GM23248 (cell line): ENCODE data around the gene SCMH1. TPM values are rescaled to one million over a fixed set of nuclear protein-coding genes. Genes with fewer than 3 reads are reported as not detected.
A peak's percentile ranks its signal among the peaks of the same experiment; 100 is the strongest.

Source experiments
- DNase-seq: peaks from one replicate; pipeline ENCODE4 v3.0.0-alpha.2; 2015
- H2AFZ ChIP-seq: fragments of 200-600 bp; sonication (generic); 2 replicates; pipeline ENCODE4 v1.6.1; 2016; ENCODE audit warnings: antibody characterized with exemption
- H3F3A ChIP-seq: fragments of 200-600 bp; sonication (generic); 2 replicates; pipeline ENCODE4 v1.6.1; 2016; ENCODE audit warnings: mild to moderate bottlenecking, antibody characterized with exemption, mixed run types; ENCODE audit not compliant: insufficient read depth
- H3K27ac ChIP-seq: fragments of 200-600 bp; sonication (generic); 2 replicates; pipeline ENCODE4 v1.5.1; 2016; ENCODE audit warnings: mild to moderate bottlenecking
- H3K27me3 ChIP-seq: fragments of 200-600 bp; sonication (generic); replicated peaks from 2 replicates; pipeline ENCODE4 v1.6.1; 2016; ENCODE audit warnings: mild to moderate bottlenecking; ENCODE audit not compliant: insufficient read depth
- H3K36me3 ChIP-seq: fragments of 200-600 bp; sonication (generic); 2 replicates; pipeline ENCODE4 v1.6.1; 2016; ENCODE audit warnings: low read depth, mild to moderate bottlenecking
- H3K4me1 ChIP-seq: fragments of 200-600 bp; sonication (generic); 2 replicates; pipeline ENCODE4 v1.6.1; 2016; ENCODE audit warnings: mild to moderate bottlenecking; ENCODE audit not compliant: insufficient read depth
- H3K4me2 ChIP-seq: fragments of 200-600 bp; sonication (generic); one replicate; pipeline ENCODE4 v1.6.1; 2016; ENCODE audit warnings: mild to moderate bottlenecking; ENCODE audit not compliant: unreplicated experiment
- H3K4me3 ChIP-seq: fragments of 200-600 bp; sonication (generic); 2 replicates; pipeline ENCODE4 v1.5.1; 2016; ENCODE audit warnings: mild to moderate bottlenecking
- H3K79me2 ChIP-seq: fragments of 200-600 bp; sonication (generic); 2 replicates; pipeline ENCODE4 v1.6.1; 2016; ENCODE audit warnings: mild to moderate bottlenecking; ENCODE audit not compliant: insufficient read depth
- H3K9ac ChIP-seq: fragments of 200-600 bp; sonication (generic); 2 replicates; pipeline ENCODE4 v1.6.1; 2016; ENCODE audit warnings: mild to moderate bottlenecking
- H3K9me2 ChIP-seq: fragments of 200-600 bp; sonication (generic); 2 replicates; pipeline ENCODE4 v1.6.1; 2016; ENCODE audit warnings: mixed run types, mild to moderate bottlenecking, moderate library complexity; ENCODE audit not compliant: insufficient read depth
- H3K9me3 ChIP-seq: fragments of 200-600 bp; sonication (generic); one replicate; pipeline ENCODE4 v1.6.1; 2017; ENCODE audit warnings: low read depth
- H4K20me1 ChIP-seq: fragments of 200-600 bp; sonication (generic); 2 replicates; pipeline ENCODE4 v1.6.0; 2016; ENCODE audit not compliant: insufficient read depth
- EZH2 ChIP-seq: fragments of 200-600 bp; sonication (generic); IDR thresholded peaks from 2 replicates; pipeline ENCODE4 v1.6.1; 2018; ENCODE audit warnings: antibody characterized with exemption, mild to moderate bottlenecking; ENCODE audit not compliant: insufficient read depth, poor library complexity, severe bottlenecking
- EZH2phosphoT487 ChIP-seq: fragments of 200-600 bp; sonication (generic); IDR thresholded peaks from 2 replicates; pipeline ENCODE4 v1.6.1; 2018; ENCODE audit warnings: antibody characterized with exemption, moderate library complexity, mild to moderate bottlenecking, low read depth; ENCODE audit not compliant: insufficient read depth
- WGBS, 2 experiments: methylation state at CpG; one replicate each; pipeline ENCODE4 v1.1.6; 2015 to 2017; ENCODE audit warnings: low lambda C conversion rate in 2 of 2, low coverage in 1 of 2; ENCODE audit errors: missing lambda C conversion rate in 2 of 2; 5-methylcytosine and 5-hydroxymethylcytosine counted together
- in situ Hi-C: fragments of 300-500 bp; cut with MboI; formaldehyde crosslinking; loops from 2 replicates; pipeline ENCODE4 v1.15.0; 2020
- polyA plus RNA-seq: library from polyadenylated mRNA; unstranded; fragments of >200 nt; fragmentation: Nextera tagmentation; extraction: Ambion mirVana; gene quantifications from 2 replicates; pipeline ENCODE4 v1.2.1, GENCODE V29; 2016
- total RNA-seq: library from RNA; depleted of rRNA; stranded (reverse); fragments of >200 nt; shearing (Covaris generic); gene quantifications from 2 replicates; pipeline ENCODE4 v1.2.3, GENCODE V29; 2014

SCMH1 gene
- total and polyA plus RNA-seq, 2 experiments from 2014 or later: 10.8 to 16.6 TPM

DNA sequence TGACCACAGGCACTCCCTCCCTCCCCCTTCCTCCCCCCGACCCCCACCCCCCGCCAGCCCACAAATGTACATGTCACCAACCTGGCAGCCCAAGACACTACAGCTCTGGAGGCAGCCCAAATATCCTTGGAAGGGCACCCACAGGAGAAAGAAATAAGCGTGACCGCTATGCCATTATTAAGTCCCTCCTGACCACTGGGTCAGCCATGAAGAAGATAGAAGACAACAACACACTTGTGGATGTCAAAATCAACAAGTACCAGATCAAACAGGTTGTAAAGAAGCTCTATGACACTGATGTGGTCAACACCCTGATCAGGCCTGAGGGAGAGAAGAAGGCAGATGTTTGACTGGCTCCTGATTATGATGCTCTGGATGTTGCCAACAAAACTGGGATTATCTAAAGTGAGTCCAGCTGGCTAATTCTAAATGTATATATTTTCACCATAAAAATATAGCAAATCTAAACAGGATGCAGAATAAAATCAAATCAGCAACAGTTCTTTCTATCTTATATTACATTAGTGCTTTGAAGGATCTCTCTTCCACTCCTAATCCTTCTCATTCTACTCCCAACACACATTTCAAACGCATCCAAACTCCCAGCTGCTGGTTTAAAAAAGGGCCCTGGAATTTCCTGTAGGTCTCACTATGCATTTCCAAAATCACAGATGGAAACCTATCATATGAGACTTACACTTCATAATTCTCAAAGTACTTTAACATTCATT lies 143.2 kb downstream of the SCMH1 start:
- Histone ChIP-seq H3K79me2 (no peaks in the 10 kb centered on the region), H3K4me2 (no peak overlapping the region), H3F3A (peaks cover 27% of the 10 kb centered on the region), H3K9ac (no peak overlapping the region), H4K20me1 (no peaks in the 10 kb centered on the region), H2AFZ (no peak overlapping the region), H3K4me1 (peaks cover 23% of the 10 kb centered on the region), H3K9me2 (no peaks in the 10 kb centered on the region), H3K4me3 (no peak overlapping the region), H3K27ac (no peak overlapping the region), H3K27me3 (no peaks in the 10 kb centered on the region), H3K9me3 (no peaks in the 10 kb centered on the region), H3K36me3 (no peaks in the 10 kb centered on the region)
- DNase-seq: no peak
- in situ Hi-C loops: no loop called here
- 93 to 100% methylated on average over 3 to 5 of the region's 5 CpGs for WGBS, 2 experiments
- TF ChIP-seq EZH2phosphoT487: no peak
- no peak for TF ChIP-seq EZH2

GRCh38 chr1:41097105-41097504 lies 145.0 kb downstream of the SCMH1 start:
- peaks cover 19% of the 10 kb centered on the region for H3F3A ChIP-seq
- DNase-seq: no peak
- H3K79me2 ChIP-seq: no peaks in the 10 kb centered on the region
- H2AFZ ChIP-seq: no peak overlapping the region
- TF ChIP-seq EZH2 (no peak), EZH2phosphoT487 (no peak)
- no peaks in the 10 kb centered on the region for H3K9me2 ChIP-seq
- no peak overlapping the region for H3K4me3 ChIP-seq
- in situ Hi-C loops: no loop called here
- no peaks in the 10 kb centered on the region for H3K36me3 ChIP-seq
- H3K27ac ChIP-seq: no peak overlapping the region
- WGBS, 2 experiments: 74 to 84% methylated on average over 4 of the region's 4 CpGs
- no peak overlapping the region for H3K9ac ChIP-seq
- no peaks in the 10 kb centered on the region for H3K9me3 ChIP-seq
- H3K27me3 ChIP-seq: no peaks in the 10 kb centered on the region
- no peaks in the 10 kb centered on the region for H4K20me1 ChIP-seq
- H3K4me1 ChIP-seq: peaks cover 15% of the 10 kb centered on the region
- H3K4me2 ChIP-seq: no peak overlapping the region

GRCh38 chr1:41093826-41094225 lies 148.3 kb downstream of the SCMH1 start:
- Histone ChIP-seq H3K36me3 (no peaks in the 10 kb centered on the region), H2AFZ (no peak overlapping the region), H3K9ac (no peak overlapping the region), H4K20me1 (no peaks in the 10 kb centered on the region), H3K27me3 (no peaks in the 10 kb centered on the region), H3K27ac (no peak overlapping the region), H3K4me2 (peak overlapping the region; percentile 42), H3K9me3 (no peaks in the 10 kb centered on the region), H3K9me2 (no peaks in the 10 kb centered on the region), H3K4me1 (no peaks in the 10 kb centered on the region), H3K4me3 (no peak overlapping the region), H3K79me2 (no peaks in the 10 kb centered on the region), H3F3A (0 out of 2 replicates have a peak, but pooled peaks cover 3% of the 10 kb centered on the region)
- peak; percentile 59 for DNase-seq
- TF ChIP-seq EZH2phosphoT487 (no peak), EZH2 (no peak)
- WGBS, 2 experiments: 33 to 40% methylated on average over 5 of the region's 5 CpGs
- in situ Hi-C loops: no loop called here

DNA sequence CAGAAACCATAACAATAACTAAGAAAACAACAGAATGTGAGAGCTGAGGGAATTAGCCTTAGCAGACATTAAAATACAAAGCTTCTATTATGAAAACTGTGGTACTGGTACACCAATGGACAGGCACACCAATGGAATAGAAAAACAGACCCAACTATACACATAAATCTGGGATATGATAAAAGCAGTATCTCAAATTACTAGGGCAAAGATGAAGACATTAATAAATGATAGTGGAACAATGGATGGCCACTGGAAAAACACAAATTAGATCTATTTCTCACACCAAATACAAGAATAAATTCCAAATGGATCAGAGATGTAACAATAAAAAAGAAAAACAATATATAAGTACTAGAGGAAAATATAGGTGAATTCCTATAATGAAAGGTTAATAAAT lies 155.2 kb downstream of the SCMH1 start:
- no peak overlapping the region for H3K4me2 ChIP-seq
- no peaks in the 10 kb centered on the region for H3K79me2 ChIP-seq
- TF ChIP-seq EZH2phosphoT487: no peak
- no peaks in the 10 kb centered on the region for H4K20me1 ChIP-seq
- H3K9me3 ChIP-seq: no peaks in the 10 kb centered on the region
- in situ Hi-C loops: no loop called here
- no peak for DNase-seq
- H3K27ac ChIP-seq: no peak overlapping the region
- no peak overlapping the region for H3K4me3 ChIP-seq
- H2AFZ ChIP-seq: no peak overlapping the region
- H3K27me3 ChIP-seq: no peaks in the 10 kb centered on the region
- H3K9me2 ChIP-seq: no peaks in the 10 kb centered on the region
- no peaks in the 10 kb centered on the region for H3K36me3 ChIP-seq
- H3F3A ChIP-seq: no peaks in the 10 kb centered on the region
- H3K4me1 ChIP-seq: no peaks in the 10 kb centered on the region
- no peak overlapping the region for H3K9ac ChIP-seq

GRCh38 chr1:41078616-41079015 lies 163.5 kb downstream of the SCMH1 start:
- H3K4me1 ChIP-seq: peaks cover 7% of the 10 kb centered on the region
- no peaks in the 10 kb centered on the region for H3K9me3 ChIP-seq
- H3K36me3 ChIP-seq: no peaks in the 10 kb centered on the region
- 98% methylated on average over 2 of the region's 2 CpGs for WGBS, 2 experiments
- no peaks in the 10 kb centered on the region for H4K20me1 ChIP-seq
- TF ChIP-seq EZH2phosphoT487 (no peak), EZH2 (no peak)
- no peak overlapping the region for H3K4me2 ChIP-seq
- no peaks in the 10 kb centered on the region for H3K9me2 ChIP-seq
- H3K9ac ChIP-seq: no peak overlapping the region
- H3K79me2 ChIP-seq: no peaks in the 10 kb centered on the region
- H3F3A ChIP-seq: no peaks in the 10 kb centered on the region
- H3K27me3 ChIP-seq: no peaks in the 10 kb centered on the region
- no peak overlapping the region for H3K27ac ChIP-seq
- no peak overlapping the region for H3K4me3 ChIP-seq
- in situ Hi-C loops: no loop called here
- DNase-seq: no peak
- H2AFZ ChIP-seq: no peak overlapping the region
